OCI-LY7 (cell line): ENCODE results near the gene HOXD4. TPM values are rescaled to one million over a fixed set of nuclear protein-coding genes. Genes with fewer than 3 reads are reported as not detected.
A peak's percentile ranks its signal among the peaks of the same experiment; 100 is the strongest.

ENCODE experiments used
- BruUV-seq: library from RNA; stranded (reverse); fragments of 400-500 nt; replicated peaks from 2 replicates; lab custom pipeline; 2021; lab: Mats Ljungman, UMichigan
- CTCF ChIA-PET: fragments of 300-600 bp; sonication (Branson Sonifier 250); formaldehyde crosslinking; loops from one replicate; lab custom pipeline; 2022; ENCODE audit warnings: antibody characterized with exemption; ENCODE audit not compliant: unreplicated experiment; lab: Charles Lee
- POLR2A ChIA-PET: fragments of 300-600 bp; sonication (Branson Sonifier 250); formaldehyde crosslinking; loops from one replicate; lab custom pipeline; 2022; ENCODE audit warnings: antibody characterized with exemption; lab: Charles Lee
- DNase-seq: peaks from one replicate; pipeline ENCODE4 v3.0.0-alpha.2; 2015; ENCODE audit warnings: low spot score
- H2AFZ ChIP-seq: fragments of 200-600 bp; sonication (generic), shearing (Covaris generic); 2 replicates; pipeline ENCODE4 v1.6.1; 2014; ENCODE audit warnings: mild to moderate bottlenecking, antibody characterized with exemption, low read length, moderate library complexity
- H3K27ac ChIP-seq: fragments of 200-600 bp; sonication (generic); 2 replicates; pipeline ENCODE4 v1.5.1; 2014; ENCODE audit warnings: mixed run types, low read depth, mild to moderate bottlenecking, moderate library complexity, low read length, inconsistent platforms; ENCODE audit not compliant: poor library complexity, severe bottlenecking
- H3K36me3 ChIP-seq: fragments of 200-600 bp; sonication (generic); 2 replicates; pipeline ENCODE4 v1.6.1; 2014; ENCODE audit warnings: mild to moderate bottlenecking, antibody characterized with exemption, low read length, moderate library complexity, mixed read lengths; ENCODE audit not compliant: insufficient read depth
- H3K4me1 ChIP-seq: fragments of 200-600 bp; sonication (generic); 2 replicates; pipeline ENCODE4 v1.5.1; 2014; ENCODE audit warnings: mild to moderate bottlenecking, low read length; ENCODE audit not compliant: insufficient read depth, poor library complexity, severe bottlenecking
- H3K4me2 ChIP-seq: fragments of 200-600 bp; sonication (generic); 2 replicates; pipeline ENCODE4 v1.6.1; 2014; ENCODE audit warnings: mild to moderate bottlenecking, low read length
- H3K4me3 ChIP-seq: fragments of 200-600 bp; sonication (generic); 2 replicates; pipeline ENCODE4 v1.5.1; 2014; ENCODE audit warnings: mild to moderate bottlenecking, low read depth, low read length; ENCODE audit not compliant: poor library complexity, severe bottlenecking
- H3K79me2 ChIP-seq: fragments of 200-600 bp; sonication (generic); 2 replicates; pipeline ENCODE4 v1.6.1; 2016; ENCODE audit warnings: low read depth, mild to moderate bottlenecking, low read length, moderate library complexity, mixed read lengths; ENCODE audit not compliant: insufficient read depth
- H3K9me2 ChIP-seq: fragments of 200-600 bp; sonication (generic); 2 replicates; pipeline ENCODE4 v1.6.1; 2016; ENCODE audit warnings: mild to moderate bottlenecking, low read length, mixed read lengths; ENCODE audit not compliant: insufficient read depth
- H3K9me3 ChIP-seq: fragments of 200-600 bp; sonication (generic); 2 replicates; pipeline ENCODE4 v1.6.1; 2014; ENCODE audit warnings: mild to moderate bottlenecking, mixed run types, low read length, mixed read lengths
- H4K20me1 ChIP-seq: fragments of 200-600 bp; sonication (generic); 2 replicates; pipeline ENCODE4 v1.6.1; 2014; ENCODE audit warnings: mild to moderate bottlenecking, antibody characterized with exemption, low read length, moderate library complexity, mixed read lengths; ENCODE audit not compliant: insufficient read depth
- CTCF ChIP-seq: fragments of 200-600 bp; sonication (generic); conservative IDR thresholded peaks from 2 replicates; pipeline ENCODE4 v1.5.1; 2014; ENCODE audit warnings: mild to moderate bottlenecking, antibody characterized with exemption, low read length, moderate library complexity, mixed read lengths
- EZH2phosphoT487 ChIP-seq: fragments of 200-600 bp; sonication (generic); IDR thresholded peaks from 2 replicates; pipeline ENCODE4 v1.6.1; 2018; ENCODE audit warnings: low read depth, borderline replicate concordance, mild to moderate bottlenecking, mixed run types, antibody characterized with exemption, low read length, moderate library complexity, mixed read lengths
- intact Hi-C: fragments of 100-400 bp; cut with micrococcal nuclease; formaldehyde crosslinking; loops from one replicate; pipeline ENCODE4 v1.10.0; 2022; ENCODE audit not compliant: unreplicated experiment
- total RNA-seq, 2 experiments: library from RNA; depleted of rRNA in 1 of 2; stranded (reverse); fragments of >200 nt in 1 of 2; shearing (Covaris generic) in 1 of 2; gene quantifications; 2 replicates each; pipeline ENCODE4 v1.2.3, GENCODE V29; 2014 to 2022

HOXD4 gene
- total RNA-seq, 2 experiments from 2014 or later, result not detected

GRCh38 chr2:176138923-176139660, 12.3 kb upstream of the HOXD4 start:
- H2AFZ ChIP-seq, result no peak overlapping the region
- CTCF ChIA-PET, result no interaction called here
- H3K4me3 ChIP-seq, result no peak overlapping the region
- H3K4me2 ChIP-seq, result no peak overlapping the region
- no peaks in the 10 kb centered on the region for H3K9me3 ChIP-seq
- no peaks in the 10 kb centered on the region for H3K9me2 ChIP-seq
- DNase-seq, result no peak
- BruUV-seq, result no TSS peak
- no peaks in the 10 kb centered on the region for H3K79me2 ChIP-seq
- intact Hi-C loops, result no loop called here
- no peak for TF ChIP-seq EZH2phosphoT487
- no peak for TF ChIP-seq CTCF
- POLR2A ChIA-PET, result interaction anchor here (0.6 kb wide), 1 partner anchor 517 kb away, joined by 4 read pairs; no protein-coding TSS in a partner anchor
- no peak overlapping the region for H3K27ac ChIP-seq
- no peaks in the 10 kb centered on the region for H3K36me3 ChIP-seq
- H4K20me1 ChIP-seq, result no peaks in the 10 kb centered on the region
- peaks cover 3% of the 10 kb centered on the region for H3K4me1 ChIP-seq

GRCh38 chr2:176139661-176140512, 11.5 kb upstream of the HOXD4 start:
- DNase-seq, result no peak
- Histone ChIP-seq H3K4me1 (peaks cover 3% of the 10 kb centered on the region), H3K4me2 (peak overlapping the region; percentile 67; the same call in 1 of the 2 replicates), H3K36me3 (no peaks in the 10 kb centered on the region), H4K20me1 (no peaks in the 10 kb centered on the region), H2AFZ (no peak overlapping the region), H3K27ac (no peak overlapping the region), H3K9me3 (no peaks in the 10 kb centered on the region), H3K4me3 (no peak overlapping the region), H3K9me2 (no peaks in the 10 kb centered on the region), H3K79me2 (no peaks in the 10 kb centered on the region)
- BruUV-seq, result no TSS peak
- intact Hi-C loops, result loop anchor here (1.0 kb wide), 2 partner anchors 315 to 512 kb away; no protein-coding TSS in a partner anchor
- CTCF ChIA-PET, result interaction anchor here (0.6 to 0.7 kb wide), 5 partner anchors 45 to 374 kb away, joined by 3 to 14 read pairs (median 3); no protein-coding TSS in a partner anchor
- POLR2A ChIA-PET, result interaction anchor here (1.0 kb wide), 1 partner anchor 315 kb away, joined by 3 read pairs; no protein-coding TSS in a partner anchor
- TF ChIP-seq CTCF (no peak), EZH2phosphoT487 (no peak)
